Peyer's patch (tissue), 4 donors: ENCODE measurements around the gene CCL23.

ENCODE experiments used
- POLR2A ChIP-seq, 2 donors: fragments of 450-650 bp; IDR thresholded peaks; one replicate each; pipeline ENCODE4 v1.5.1; 2017; ENCODE audit warnings: antibody characterized with exemption in 2 of 2, mild to moderate bottlenecking in 2 of 2, moderate library complexity in 2 of 2
- TF ChIP-seq, protein P1 (sequence below), 6 experiments: fragments of 450-650 bp in 4 of 6; fragments of 200-600 bp in 2 of 6; sonication (generic) in 1 of 6; IDR thresholded peaks; one replicate each; pipeline ENCODE4 v1.5.1; 2017 to 2019; ENCODE audit warnings: antibody characterized with exemption in 6 of 6, mild to moderate bottlenecking in 3 of 6, moderate library complexity in 1 of 6

DNA sequence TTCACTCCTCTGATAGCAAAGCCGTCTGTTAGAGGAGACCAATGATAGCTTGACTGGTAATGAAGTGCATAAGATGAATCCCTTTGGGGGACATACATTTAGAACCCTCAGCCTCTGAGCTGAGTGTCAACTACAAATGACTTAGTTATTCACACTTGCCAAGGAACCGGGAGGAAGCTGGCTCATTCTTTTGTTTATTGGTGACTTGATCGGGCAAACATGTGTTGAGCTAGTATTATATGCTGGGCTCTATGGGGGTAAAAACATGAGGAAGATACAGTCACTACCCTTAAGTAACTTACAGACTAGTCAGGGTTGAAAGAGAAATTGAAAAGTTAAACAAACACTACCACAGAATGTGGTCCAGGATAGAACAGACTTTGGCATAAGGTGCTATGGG lies 39.4 kb downstream of the CCL23 start:
- no peak for TF ChIP-seq POLR2A (IDR thresholded peaks at IDR 0.05)
- TF ChIP-seq, protein P1, sequence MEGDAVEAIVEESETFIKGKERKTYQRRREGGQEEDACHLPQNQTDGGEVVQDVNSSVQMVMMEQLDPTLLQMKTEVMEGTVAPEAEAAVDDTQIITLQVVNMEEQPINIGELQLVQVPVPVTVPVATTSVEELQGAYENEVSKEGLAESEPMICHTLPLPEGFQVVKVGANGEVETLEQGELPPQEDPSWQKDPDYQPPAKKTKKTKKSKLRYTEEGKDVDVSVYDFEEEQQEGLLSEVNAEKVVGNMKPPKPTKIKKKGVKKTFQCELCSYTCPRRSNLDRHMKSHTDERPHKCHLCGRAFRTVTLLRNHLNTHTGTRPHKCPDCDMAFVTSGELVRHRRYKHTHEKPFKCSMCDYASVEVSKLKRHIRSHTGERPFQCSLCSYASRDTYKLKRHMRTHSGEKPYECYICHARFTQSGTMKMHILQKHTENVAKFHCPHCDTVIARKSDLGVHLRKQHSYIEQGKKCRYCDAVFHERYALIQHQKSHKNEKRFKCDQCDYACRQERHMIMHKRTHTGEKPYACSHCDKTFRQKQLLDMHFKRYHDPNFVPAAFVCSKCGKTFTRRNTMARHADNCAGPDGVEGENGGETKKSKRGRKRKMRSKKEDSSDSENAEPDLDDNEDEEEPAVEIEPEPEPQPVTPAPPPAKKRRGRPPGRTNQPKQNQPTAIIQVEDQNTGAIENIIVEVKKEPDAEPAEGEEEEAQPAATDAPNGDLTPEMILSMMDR (IDR thresholded peaks at IDR 0.05): no peak
